Measurements from ENCODE around the gene PLEKHA1. TPM values are rescaled to one million over a fixed set of nuclear protein-coding genes. Genes with fewer than 3 reads are reported as not detected.

PLEKHA1 gene
- total RNA-seq, 1 experiment from 2014 or later: 31.0 TPM

DNA sequence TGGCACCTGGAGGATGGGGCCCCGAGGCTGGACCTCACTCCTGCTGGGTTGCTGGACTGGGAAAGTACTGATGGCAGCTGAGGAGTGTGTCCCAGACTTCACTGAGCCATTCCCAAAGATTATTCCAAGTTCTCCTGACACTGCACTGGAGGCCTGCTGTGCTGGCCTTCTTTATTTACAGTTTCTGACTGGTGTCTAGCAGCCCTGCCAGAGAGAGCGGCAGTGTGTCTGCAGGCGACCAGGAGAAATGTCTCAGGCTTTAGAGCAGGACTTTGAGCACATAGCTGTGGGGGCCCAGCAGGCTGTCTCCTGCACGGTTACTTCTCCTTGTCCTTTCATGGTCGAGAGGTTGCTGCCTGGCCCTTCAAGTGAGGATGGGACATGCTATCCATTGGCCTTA, 102.9 kb downstream of the PLEKHA1 start:
- H3K27me3 Mint-ChIP-seq (ENCODE audit: unreplicated experiment): peaks cover 45% of the 10 kb centered on the region
- no peaks in the 10 kb centered on the region for H3K4me1 Mint-ChIP-seq (ENCODE audit: low read depth, unreplicated experiment)
- no peak overlapping the region for H3K27ac Mint-ChIP-seq (ENCODE audit: unreplicated experiment)
- intact Hi-C loops (cut with micrococcal nuclease; ENCODE audit: unreplicated experiment): no loop called here
- peaks cover 3% of the 10 kb centered on the region for H3K9me3 Mint-ChIP-seq (ENCODE audit: low read depth, unreplicated experiment)
- TF ChIP-seq, protein P1, sequence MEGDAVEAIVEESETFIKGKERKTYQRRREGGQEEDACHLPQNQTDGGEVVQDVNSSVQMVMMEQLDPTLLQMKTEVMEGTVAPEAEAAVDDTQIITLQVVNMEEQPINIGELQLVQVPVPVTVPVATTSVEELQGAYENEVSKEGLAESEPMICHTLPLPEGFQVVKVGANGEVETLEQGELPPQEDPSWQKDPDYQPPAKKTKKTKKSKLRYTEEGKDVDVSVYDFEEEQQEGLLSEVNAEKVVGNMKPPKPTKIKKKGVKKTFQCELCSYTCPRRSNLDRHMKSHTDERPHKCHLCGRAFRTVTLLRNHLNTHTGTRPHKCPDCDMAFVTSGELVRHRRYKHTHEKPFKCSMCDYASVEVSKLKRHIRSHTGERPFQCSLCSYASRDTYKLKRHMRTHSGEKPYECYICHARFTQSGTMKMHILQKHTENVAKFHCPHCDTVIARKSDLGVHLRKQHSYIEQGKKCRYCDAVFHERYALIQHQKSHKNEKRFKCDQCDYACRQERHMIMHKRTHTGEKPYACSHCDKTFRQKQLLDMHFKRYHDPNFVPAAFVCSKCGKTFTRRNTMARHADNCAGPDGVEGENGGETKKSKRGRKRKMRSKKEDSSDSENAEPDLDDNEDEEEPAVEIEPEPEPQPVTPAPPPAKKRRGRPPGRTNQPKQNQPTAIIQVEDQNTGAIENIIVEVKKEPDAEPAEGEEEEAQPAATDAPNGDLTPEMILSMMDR (IDR thresholded peaks at IDR 0.05; ENCODE audit: unreplicated experiment): no peak
- BruUV-seq (replicated peaks): no TSS peak
- H3K36me3 Mint-ChIP-seq (ENCODE audit: insufficient read depth, unreplicated experiment): no peaks in the 10 kb centered on the region
- DNase-seq: no peak
- no peak overlapping the region for H3K4me3 Mint-ChIP-seq (ENCODE audit: low read depth, unreplicated experiment)
- CTCF ChIA-PET: no interaction called here

DNA sequence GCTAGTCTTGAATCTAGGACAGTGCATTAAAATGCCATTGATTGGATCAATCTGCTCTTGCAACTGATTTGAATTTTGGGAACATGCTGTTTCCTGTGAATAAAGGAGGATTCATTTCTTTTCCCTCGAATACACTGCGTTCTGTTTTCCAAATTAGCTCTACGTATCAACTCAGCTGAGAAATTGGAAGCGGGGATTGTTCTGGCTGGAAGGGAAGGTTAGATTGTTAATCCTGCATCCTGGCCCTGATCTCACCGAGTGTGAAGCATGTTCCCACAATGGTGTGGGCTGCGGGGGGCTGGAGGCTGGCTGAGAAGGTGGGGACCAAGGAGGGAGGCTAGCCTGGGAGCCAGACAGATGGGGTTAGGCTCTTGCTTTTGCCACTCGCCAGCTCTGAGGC, 104.5 kb downstream of the PLEKHA1 start:
- Mint-ChIP-seq H3K4me1 (ENCODE audit: low read depth, unreplicated experiment) (no peaks in the 10 kb centered on the region), H3K4me3 (ENCODE audit: low read depth, unreplicated experiment) (no peak overlapping the region), H3K27me3 (ENCODE audit: unreplicated experiment) (peaks cover 42% of the 10 kb centered on the region), H3K9me3 (ENCODE audit: low read depth, unreplicated experiment) (peaks cover 3% of the 10 kb centered on the region), H3K36me3 (ENCODE audit: insufficient read depth, unreplicated experiment) (no peaks in the 10 kb centered on the region), H3K27ac (ENCODE audit: unreplicated experiment) (no peak overlapping the region)
- BruUV-seq (replicated peaks): no TSS peak
- intact Hi-C loops (cut with micrococcal nuclease; ENCODE audit: unreplicated experiment): no loop called here
- DNase-seq: no peak
- CTCF ChIA-PET: no interaction called here
- TF ChIP-seq, protein P1 (IDR thresholded peaks at IDR 0.05; ENCODE audit: unreplicated experiment): no peak

DNA sequence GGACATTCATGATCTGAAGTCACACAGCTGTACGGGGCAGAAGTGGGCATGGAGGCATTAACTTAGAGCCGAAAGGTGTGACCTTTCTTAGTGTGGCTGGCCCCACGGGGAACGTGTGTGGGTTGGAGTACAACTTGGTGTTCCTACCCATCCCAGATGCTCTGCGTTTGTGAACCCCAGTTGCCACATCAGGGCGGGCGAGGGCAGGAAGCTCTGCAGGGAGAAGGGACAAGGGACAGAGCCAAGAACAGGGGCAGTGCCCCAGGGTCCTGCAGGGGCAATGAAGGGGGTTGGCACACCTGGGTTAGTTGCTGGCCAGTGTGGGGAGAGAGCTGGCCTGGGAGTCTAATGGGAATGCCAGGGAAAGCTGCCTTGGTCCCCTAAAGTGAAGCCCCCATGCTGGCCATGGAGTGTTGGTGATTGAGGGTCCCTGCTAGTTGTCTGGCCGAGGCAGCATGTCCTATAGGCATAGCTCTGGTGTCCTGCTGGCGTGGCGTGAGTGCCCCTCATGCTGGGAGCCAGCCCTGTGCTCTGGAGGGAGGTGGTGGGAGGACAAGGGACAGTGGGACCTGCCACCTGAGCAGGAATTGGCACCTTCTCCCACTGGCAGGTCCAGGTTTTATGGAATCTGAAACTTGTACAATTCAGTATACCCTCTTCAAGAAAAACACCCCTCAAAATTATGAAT, 105.8 kb downstream of the PLEKHA1 start:
- no peak overlapping the region for H3K27ac Mint-ChIP-seq (ENCODE audit: unreplicated experiment)
- CTCF ChIA-PET: no interaction called here

DNA sequence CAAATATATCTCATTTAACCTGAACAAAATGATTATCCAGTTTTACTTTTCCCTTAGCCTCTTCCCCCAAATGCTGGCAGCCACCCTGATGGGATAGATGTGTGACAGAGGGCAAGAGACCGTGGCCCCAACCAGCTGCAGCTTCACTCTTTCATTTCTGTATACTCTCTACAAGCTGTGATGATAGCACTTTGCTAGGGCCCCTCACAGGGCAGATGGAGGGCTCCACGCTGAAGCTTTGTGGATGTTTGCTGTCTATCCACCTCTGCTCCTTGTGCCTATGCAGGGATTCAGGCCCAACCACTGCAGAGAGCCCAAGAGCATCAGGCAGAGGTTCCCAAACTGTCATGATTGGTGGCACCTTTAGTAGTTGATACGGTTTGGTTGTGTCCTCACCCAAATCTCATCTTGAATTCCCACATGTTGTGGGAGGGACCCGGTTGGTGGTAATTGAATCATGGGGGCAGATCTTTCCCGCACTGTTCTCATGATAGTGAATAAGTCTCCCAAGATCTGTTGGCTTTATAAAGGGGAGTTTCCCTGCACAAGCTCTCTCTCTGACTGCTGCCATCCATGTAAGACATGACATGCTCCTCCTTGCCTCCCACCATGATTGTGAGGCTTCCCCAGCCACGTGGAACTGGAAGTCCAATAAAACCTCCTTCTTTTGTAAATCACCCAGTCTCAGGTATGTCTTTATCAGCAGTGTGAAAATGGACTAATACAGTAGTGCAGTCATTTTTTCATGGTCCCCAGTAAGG, 107.0 kb downstream of the PLEKHA1 start:
- intact Hi-C loops (cut with micrococcal nuclease; ENCODE audit: unreplicated experiment): no loop called here
- H3K27ac Mint-ChIP-seq (ENCODE audit: unreplicated experiment): no peak overlapping the region
- BruUV-seq (replicated peaks): no TSS peak
- H3K36me3 Mint-ChIP-seq (ENCODE audit: insufficient read depth, unreplicated experiment): no peaks in the 10 kb centered on the region
- H3K9me3 Mint-ChIP-seq (ENCODE audit: low read depth, unreplicated experiment): peaks cover 3% of the 10 kb centered on the region
- TF ChIP-seq, protein P1 (IDR thresholded peaks at IDR 0.05; ENCODE audit: unreplicated experiment): no peak
- peaks cover 52% of the 10 kb centered on the region for H3K27me3 Mint-ChIP-seq (ENCODE audit: unreplicated experiment)
- CTCF ChIA-PET: no interaction called here
- H3K4me1 Mint-ChIP-seq (ENCODE audit: low read depth, unreplicated experiment): no peaks in the 10 kb centered on the region
- H3K4me3 Mint-ChIP-seq (ENCODE audit: low read depth, unreplicated experiment): no peak overlapping the region
- no peak for DNase-seq

More for the DNA sequence above, 105.8 kb downstream of the PLEKHA1 start:
- no peaks in the 10 kb centered on the region for H3K36me3 Mint-ChIP-seq (ENCODE audit: insufficient read depth, unreplicated experiment)
- no peak for DNase-seq
- H3K27me3 Mint-ChIP-seq (ENCODE audit: unreplicated experiment): peaks cover 41% of the 10 kb centered on the region
- H3K4me1 Mint-ChIP-seq (ENCODE audit: low read depth, unreplicated experiment): no peaks in the 10 kb centered on the region
- no TSS peak for BruUV-seq (replicated peaks)
- H3K4me3 Mint-ChIP-seq (ENCODE audit: low read depth, unreplicated experiment): no peak overlapping the region
- H3K9me3 Mint-ChIP-seq (ENCODE audit: low read depth, unreplicated experiment): peaks cover 3% of the 10 kb centered on the region
- TF ChIP-seq, protein P1 (IDR thresholded peaks at IDR 0.05; ENCODE audit: unreplicated experiment): no peak
- intact Hi-C loops (cut with micrococcal nuclease; ENCODE audit: unreplicated experiment): no loop called here

Small RNA genes within 50 kb of the gene (microRNA-seq; reads per million reads assigned to microRNA genes)
- gene MIR3941: 1.8 reads per million

Other genes with a start within 250 kb of the PLEKHA1 start
- 0.35 TPM in 1 of 2 replicates, not detected in the other for gene BTBD16, start 103.4 kb upstream of the PLEKHA1 start, total RNA-seq (2022)
- gene ARMS2, start 79.9 kb downstream of the PLEKHA1 start, total RNA-seq (2022): not detected in 2 replicates
- gene HTRA1, start 86.8 kb downstream of the PLEKHA1 start, total RNA-seq (2022): 1.3 and 2.4 TPM in 2 replicates
- 4.6 and 10.0 TPM in 2 replicates for gene DMBT1, start 186.0 kb downstream of the PLEKHA1 start, total RNA-seq (2022)

All from Calu3 (cell line).